T-helper 1 cell treated with Interleukin-12 subunit alpha and Interleukin-12 subunit beta and Interleukin-4 antibody, amounts not matched to agents 30 μg/mL and 1 μg/mL, for 36 hours (primary cell): Measurements from ENCODE around the gene YES1.
"Not testable (repeated sequence)": the region's sequence is repeated elsewhere in the genome, so short reads cannot be mapped to it uniquely, and the experiment has no call there.

Experiments
- H3K27ac Mint-ChIP-seq: one replicate; pipeline ENCODE4 v1.8.0; 2021; ENCODE audit warnings: mild to moderate bottlenecking, mixed read lengths
- H3K27me3 Mint-ChIP-seq: one replicate; pipeline ENCODE4 v1.8.0; 2021; ENCODE audit warnings: low read depth, mixed read lengths
- H3K36me3 Mint-ChIP-seq: one replicate; pipeline ENCODE4 v1.8.0; 2021; ENCODE audit warnings: low read depth, mixed read lengths
- H3K4me1 Mint-ChIP-seq: one replicate; pipeline ENCODE4 v1.8.0; 2021; ENCODE audit warnings: low read depth, mixed read lengths
- H3K4me3 Mint-ChIP-seq: one replicate; pipeline ENCODE4 v1.8.0; 2021; ENCODE audit warnings: mild to moderate bottlenecking, moderate library complexity, mixed read lengths
- H3K9me3 Mint-ChIP-seq: one replicate; pipeline ENCODE4 v1.8.0; 2021; ENCODE audit warnings: mixed read lengths

Gene YES1

DNA sequence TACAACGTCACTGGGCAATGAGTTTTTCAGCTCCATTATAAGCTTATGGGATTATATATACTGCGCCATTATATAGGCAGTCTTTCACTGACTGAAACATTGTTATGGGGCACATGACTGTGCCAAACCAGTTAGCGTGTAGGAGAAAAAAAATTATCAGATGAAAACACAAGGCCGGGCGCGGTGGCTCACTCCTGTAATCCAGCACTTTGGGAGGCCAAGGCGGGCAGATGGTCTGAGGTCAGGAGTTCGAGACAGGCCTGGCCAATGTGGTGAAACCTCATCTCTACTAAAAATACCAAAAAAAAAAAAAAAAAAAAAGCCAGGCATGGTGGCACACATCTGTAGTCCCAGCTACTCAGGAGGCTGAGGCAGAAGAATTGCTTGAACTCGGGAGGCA is 129.6 kb downstream of the YES1 start:
- not testable (repeated sequence) for H3K4me3 Mint-ChIP-seq, H3K27me3 Mint-ChIP-seq, H3K9me3 Mint-ChIP-seq
- peaks cover 20% of the 10 kb centered on the region for H3K4me1 Mint-ChIP-seq
- H3K36me3 Mint-ChIP-seq, result peaks cover 38% of the 10 kb centered on the region
- peak overlapping the region; percentile 98 for H3K27ac Mint-ChIP-seq

DNA sequence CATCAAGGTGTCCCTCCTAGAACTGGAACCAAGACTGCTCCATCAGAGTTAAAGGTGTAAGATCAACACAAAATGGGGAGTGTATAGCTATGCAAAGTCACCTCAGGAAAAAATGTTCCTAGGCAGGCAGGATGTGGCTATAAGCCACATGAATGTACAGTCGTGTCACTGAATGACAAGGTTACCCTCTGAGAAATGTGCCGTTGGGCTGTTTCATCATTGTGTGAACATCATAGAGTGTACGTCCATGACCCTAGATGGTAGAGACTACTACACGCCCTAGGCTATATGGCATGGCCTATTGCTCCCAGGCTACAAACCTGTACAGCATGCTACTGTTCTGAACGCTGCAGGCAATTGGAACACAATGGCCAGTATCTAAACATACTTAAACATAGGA is 130.1 kb downstream of the YES1 start:
- Mint-ChIP-seq H3K27ac (peak overlapping the region; percentile 98), H3K36me3 (peaks cover 37% of the 10 kb centered on the region), H3K4me3 (peak overlapping the region; percentile 44), H3K9me3 (no peaks in the 10 kb centered on the region), H3K27me3 (no peaks in the 10 kb centered on the region), H3K4me1 (peaks cover 22% of the 10 kb centered on the region)

DNA sequence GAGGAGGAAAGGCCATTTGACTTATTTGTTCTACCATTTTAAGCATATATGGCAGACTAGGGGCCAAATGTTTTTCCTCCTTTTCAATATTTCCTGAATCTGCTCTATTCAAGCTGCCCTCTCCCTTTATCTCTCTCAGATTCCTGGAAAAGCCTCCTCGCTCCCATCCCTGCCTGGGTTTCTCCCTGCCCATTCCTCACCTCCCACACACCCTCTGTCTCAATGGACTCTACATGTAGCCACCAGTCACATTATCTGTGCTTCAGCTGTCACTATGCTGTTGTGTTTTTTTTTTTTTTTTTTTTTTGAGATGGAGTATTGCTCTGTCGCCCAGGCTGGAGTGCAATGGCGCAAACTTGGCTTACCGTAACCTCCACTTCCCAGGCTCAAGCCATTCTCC is 131.7 kb downstream of the YES1 start:
- Mint-ChIP-seq H3K36me3 (peaks cover 36% of the 10 kb centered on the region), H3K9me3 (no peaks in the 10 kb centered on the region), H3K27ac (peak overlapping the region; percentile 74), H3K27me3 (no peaks in the 10 kb centered on the region), H3K4me3 (no peak overlapping the region), H3K4me1 (peaks cover 25% of the 10 kb centered on the region)

DNA sequence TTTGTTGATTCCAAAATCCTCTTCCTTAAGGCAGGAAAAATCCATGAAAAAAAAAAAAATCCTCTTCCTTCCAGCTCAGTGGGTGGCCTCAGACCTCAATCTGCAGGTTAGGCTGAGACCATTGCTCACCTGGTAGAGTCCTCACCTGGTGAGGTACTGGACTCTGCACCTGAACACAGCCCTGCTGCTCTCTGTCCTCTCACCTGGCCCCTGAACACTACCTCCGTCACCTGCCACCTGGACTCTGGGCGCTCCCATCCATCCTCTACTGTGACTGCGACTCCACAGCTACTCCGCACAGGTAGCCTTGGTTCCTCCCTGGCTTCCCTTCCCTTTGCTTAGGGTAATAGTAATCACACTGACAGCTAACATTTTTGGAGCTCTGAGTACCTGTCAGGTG is 132.5 kb downstream of the YES1 start:
- Mint-ChIP-seq H3K9me3 (no peaks in the 10 kb centered on the region), H3K4me1 (peaks cover 25% of the 10 kb centered on the region), H3K27me3 (no peaks in the 10 kb centered on the region), H3K27ac (peak overlapping the region; percentile 47), H3K36me3 (peaks cover 39% of the 10 kb centered on the region), H3K4me3 (no peak overlapping the region)

GRCh38 chr18:678482-679182 is 133.4 kb downstream of the YES1 start:
- no peaks in the 10 kb centered on the region for H3K27me3 Mint-ChIP-seq
- peaks cover 41% of the 10 kb centered on the region for H3K36me3 Mint-ChIP-seq
- H3K4me3 Mint-ChIP-seq, result no peak overlapping the region
- no peak overlapping the region for H3K27ac Mint-ChIP-seq
- H3K4me1 Mint-ChIP-seq, result peaks cover 25% of the 10 kb centered on the region
- H3K9me3 Mint-ChIP-seq, result no peaks in the 10 kb centered on the region

GRCh38 chr18:677951-678381 is 134.1 kb downstream of the YES1 start:
- no peaks in the 10 kb centered on the region for H3K9me3 Mint-ChIP-seq
- H3K27ac Mint-ChIP-seq, result no peak overlapping the region
- H3K27me3 Mint-ChIP-seq, result no peaks in the 10 kb centered on the region
- H3K4me1 Mint-ChIP-seq, result peaks cover 23% of the 10 kb centered on the region
- H3K4me3 Mint-ChIP-seq, result no peak overlapping the region
- H3K36me3 Mint-ChIP-seq, result peaks cover 40% of the 10 kb centered on the region

DNA sequence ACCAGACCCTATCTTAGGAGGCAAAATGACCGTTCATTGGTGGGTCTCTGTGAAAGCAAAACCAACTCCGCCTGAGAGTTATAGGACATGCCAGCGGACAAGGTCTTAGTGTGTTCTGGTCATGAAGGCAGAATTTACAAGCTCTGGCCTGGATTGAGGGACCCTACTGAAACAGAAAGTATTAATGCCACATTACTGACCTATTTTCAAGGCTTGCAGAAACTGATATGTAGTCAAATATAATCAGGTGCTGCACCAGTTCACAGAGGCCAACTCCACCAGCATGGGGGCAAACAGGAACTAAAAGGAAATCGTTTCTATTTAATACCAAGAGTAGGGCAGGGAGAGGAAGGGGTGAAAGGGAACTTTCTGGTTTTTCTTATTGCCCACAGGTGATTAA is 134.9 kb downstream of the YES1 start:
- peaks cover 43% of the 10 kb centered on the region for H3K36me3 Mint-ChIP-seq
- no peak overlapping the region for H3K27ac Mint-ChIP-seq
- no peak overlapping the region for H3K4me3 Mint-ChIP-seq
- H3K27me3 Mint-ChIP-seq, result no peaks in the 10 kb centered on the region
- H3K9me3 Mint-ChIP-seq, result no peaks in the 10 kb centered on the region
- peaks cover 18% of the 10 kb centered on the region for H3K4me1 Mint-ChIP-seq

- Mint-ChIP-seq H3K27ac (no peak overlapping the region), H3K9me3 (no peaks in the 10 kb centered on the region), H3K36me3 (peaks cover 42% of the 10 kb centered on the region), H3K4me3 (no peak overlapping the region), H3K4me1 (peaks cover 14% of the 10 kb centered on the region), H3K27me3 (no peaks in the 10 kb centered on the region)
These were observed 135.3 kb downstream of the YES1 start for GRCh38 chr18:676736-677135.

DNA sequence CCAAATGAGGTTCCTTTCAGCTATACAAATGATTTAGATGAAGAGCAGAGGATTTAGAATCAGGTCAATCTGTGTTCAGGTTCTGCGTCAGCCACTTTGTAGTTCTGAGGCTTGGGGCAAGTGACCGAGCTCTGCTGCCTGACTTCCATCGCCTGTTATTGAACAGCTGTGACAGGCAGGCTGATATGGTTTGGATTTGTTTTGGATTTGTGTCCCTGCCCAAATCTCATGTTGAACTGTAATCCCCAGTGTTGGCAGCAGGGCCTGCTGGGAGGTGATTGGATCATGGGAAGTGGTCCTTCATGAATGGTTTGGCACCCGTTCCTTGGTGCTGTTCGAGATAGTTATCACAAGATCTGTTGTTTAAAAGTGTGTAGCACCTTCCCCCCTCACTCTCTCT is 136.0 kb downstream of the YES1 start:
- Mint-ChIP-seq H3K36me3 (peaks cover 41% of the 10 kb centered on the region), H3K4me3 (no peak overlapping the region), H3K9me3 (no peaks in the 10 kb centered on the region), H3K27me3 (no peaks in the 10 kb centered on the region), H3K27ac (no peak overlapping the region), H3K4me1 (peaks cover 7% of the 10 kb centered on the region)

DNA sequence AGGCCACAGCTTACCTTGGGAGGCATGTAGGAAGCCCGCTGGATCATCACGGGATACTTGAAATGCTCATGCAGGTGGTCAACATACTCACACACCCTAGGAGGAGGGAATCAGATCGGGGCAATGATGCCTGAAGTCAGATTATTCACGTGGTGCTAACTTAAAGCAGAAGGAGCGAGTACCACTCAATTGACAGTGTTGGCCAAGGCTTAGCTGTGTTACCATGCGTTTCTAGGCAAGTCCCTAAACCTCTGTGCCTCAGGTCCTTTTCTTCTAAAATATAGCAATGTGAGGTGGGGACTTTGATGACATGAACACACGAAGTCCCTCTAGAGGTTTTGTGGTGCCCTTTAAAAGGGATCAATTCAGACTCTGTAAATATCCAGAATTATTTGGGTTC is 136.7 kb downstream of the YES1 start:
- H3K4me3 Mint-ChIP-seq, result no peak overlapping the region
- H3K9me3 Mint-ChIP-seq, result no peaks in the 10 kb centered on the region
- peak overlapping the region; percentile 45 for H3K27ac Mint-ChIP-seq
- peaks cover 5% of the 10 kb centered on the region for H3K4me1 Mint-ChIP-seq
- H3K27me3 Mint-ChIP-seq, result no peaks in the 10 kb centered on the region
- peaks cover 45% of the 10 kb centered on the region for H3K36me3 Mint-ChIP-seq

DNA sequence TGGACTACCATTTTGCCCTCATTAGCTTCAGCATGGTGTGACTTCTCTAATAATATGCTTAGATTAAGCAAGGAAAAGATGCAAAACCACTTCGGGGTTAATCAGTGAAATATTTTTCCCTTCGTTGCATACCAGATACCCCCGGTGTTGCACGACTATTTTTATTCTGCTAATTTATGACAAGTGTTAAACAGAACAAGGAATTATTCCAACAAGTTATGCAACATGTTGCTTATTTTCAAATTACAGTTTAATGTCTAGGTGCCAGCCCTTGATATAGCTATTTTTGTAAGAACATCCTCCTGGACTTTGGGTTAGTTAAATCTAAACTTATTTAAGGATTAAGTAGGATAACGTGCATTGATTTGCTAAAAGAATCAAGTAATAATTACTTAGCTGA is 138.3 kb downstream of the YES1 start:
- no peak overlapping the region for H3K27ac Mint-ChIP-seq
- no peaks in the 10 kb centered on the region for H3K9me3 Mint-ChIP-seq
- H3K36me3 Mint-ChIP-seq, result peaks cover 47% of the 10 kb centered on the region
- H3K4me1 Mint-ChIP-seq, result peaks cover 5% of the 10 kb centered on the region
- H3K27me3 Mint-ChIP-seq, result no peaks in the 10 kb centered on the region
- H3K4me3 Mint-ChIP-seq, result no peak overlapping the region

DNA sequence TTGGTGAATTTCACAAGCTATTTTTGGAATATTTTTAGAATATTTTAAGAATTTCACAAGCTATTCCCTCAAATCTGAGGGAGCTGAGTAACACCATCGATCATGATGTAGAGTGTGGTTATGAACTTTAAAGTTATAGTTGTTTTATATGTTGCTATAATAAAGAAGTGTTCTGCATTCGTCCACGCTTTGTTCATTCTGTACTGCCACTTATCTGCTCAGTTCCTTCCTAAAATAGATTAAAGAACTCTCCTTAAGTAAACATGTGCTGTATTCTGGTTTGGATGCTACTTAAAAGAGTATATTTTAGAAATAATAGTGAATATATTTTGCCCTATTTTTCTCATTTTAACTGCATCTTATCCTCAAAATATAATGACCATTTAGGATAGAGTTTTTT is 138.7 kb downstream of the YES1 start:
- H3K4me3 Mint-ChIP-seq, result no peak overlapping the region
- peaks cover 7% of the 10 kb centered on the region for H3K4me1 Mint-ChIP-seq
- no peak overlapping the region for H3K27ac Mint-ChIP-seq
- H3K9me3 Mint-ChIP-seq, result no peaks in the 10 kb centered on the region
- H3K27me3 Mint-ChIP-seq, result no peaks in the 10 kb centered on the region
- H3K36me3 Mint-ChIP-seq, result peaks cover 48% of the 10 kb centered on the region
